Liver (tissue), 4 donors: ENCODE results near the gene SH3BGRL. TPM values are rescaled to one million over a fixed set of nuclear protein-coding genes. Genes with fewer than 3 reads are reported as not detected.

Experiments used
- polyA plus RNA-seq, 2 donors: library from polyadenylated mRNA; stranded (reverse) in 1 of 2; unstranded in 1 of 2; fragments of 200-250 nt in 1 of 2; fragments of >200 nt in 1 of 2; fragmentation: Nextera tagmentation in 1 of 2; extraction: Ambion mirVana in 1 of 2; gene quantifications; one replicate each; pipeline versions ENCODE4 v1.2.1 to v1.2.3, GENCODE V29; 2013 to 2015
- total RNA-seq, 2 donors: library from RNA; depleted of rRNA; stranded (reverse); fragments of >200 nt; gene quantifications; one replicate each; pipeline ENCODE4 v1.2.3, GENCODE V29; 2014
- donor health status: healthy.
- donor health status: healthy.
- donor health status: healthy.

The SH3BGRL gene
- total and polyA plus RNA-seq, 4 donors: 15.5 to 64.3 (median 20.6) TPM

Other genes starting within 250 kb of the SH3BGRL start
- gene HMGN5, start 189 bp upstream of the SH3BGRL start, total RNA-seq: 1 to 10 TPM; 2.0 to 4.1 TPM
- gene HMGN5, start 189 bp upstream of the SH3BGRL start, polyA plus RNA-seq: 10 to 100 TPM in 1 of 2 donors, 1 to 10 TPM in 1; 7.0 to 10.5 TPM